Measurements from ENCODE around the gene PKP4. TPM values are rescaled to one million over a fixed set of nuclear protein-coding genes. Genes with fewer than 3 reads are reported as not detected.

The PKP4 gene
- total RNA-seq, 1 experiment from 2014 or later = 40.1 TPM

- Histone ChIP-seq H3K4me2 (ENCODE audit: low read length) (no peak overlapping the region), H3K27ac (ENCODE audit: low read length) (no peak overlapping the region), H3K79me2 (ENCODE audit: low read length) (no peaks in the 10 kb centered on the region), H2AFZ (ENCODE audit: low read length) (no peak overlapping the region), H3K4me1 (ENCODE audit: insufficient read depth, low read length) (peaks cover 8% of the 10 kb centered on the region; the same call in 1 of the 2 replicates), H3K36me3 (ENCODE audit: low read depth, low read length) (no peaks in the 10 kb centered on the region), H3K9ac (ENCODE audit: low read length) (no peak overlapping the region), H3K27me3 (ENCODE audit: low read length) (no peaks in the 10 kb centered on the region), H3F3A (ENCODE audit: low read length, unreplicated experiment) (no peaks in the 10 kb centered on the region), H3K9me2 (replicated peaks; ENCODE audit: low read length) (no peaks in the 10 kb centered on the region), H3K4me3 (ENCODE audit: low read length) (no peak overlapping the region), H3K9me3 (ENCODE audit: low read length) (peaks cover 8% of the 10 kb centered on the region; the same call in 1 of the 2 replicates), H4K20me1 (ENCODE audit: low read length) (no peaks in the 10 kb centered on the region)
- TF ChIP-seq CTCF (conservative IDR thresholded peaks at IDR 0.05; ENCODE audit: low read depth, low read length) (no peak), EZH2phosphoT487 (IDR thresholded peaks at IDR 0.05; ENCODE audit: borderline replicate concordance, low read length) (no peak), EZH2 (IDR thresholded peaks at IDR 0.05; ENCODE audit: low read length, unreplicated experiment) (no peak)
- ChIA-PET CTCF (no interaction called here), POLR2A (ENCODE audit: unreplicated experiment) (no interaction called here)
- ATAC-seq (no peak), DNase-seq (no peak)
- intact Hi-C loops (cut with micrococcal nuclease) = no loop called here
- BruUV-seq (replicated peaks) = no TSS peak
Observed at GRCh38 chr2:158715357-158715756, 258.6 kb downstream of the PKP4 start.

GRCh38 chr2:158716121-158716791 lies 259.5 kb downstream of the PKP4 start:
- Histone ChIP-seq H3K9me2 (replicated peaks; ENCODE audit: low read length) (no peaks in the 10 kb centered on the region), H3K27me3 (ENCODE audit: low read length) (no peaks in the 10 kb centered on the region), H3K36me3 (ENCODE audit: low read depth, low read length) (no peaks in the 10 kb centered on the region), H3K27ac (ENCODE audit: low read length) (no peak overlapping the region), H4K20me1 (ENCODE audit: low read length) (no peaks in the 10 kb centered on the region), H3K79me2 (ENCODE audit: low read length) (no peaks in the 10 kb centered on the region), H3K9ac (ENCODE audit: low read length) (no peak overlapping the region), H3F3A (ENCODE audit: low read length, unreplicated experiment) (no peaks in the 10 kb centered on the region), H2AFZ (ENCODE audit: low read length) (no peak overlapping the region), H3K4me2 (ENCODE audit: low read length) (no peak overlapping the region), H3K4me1 (ENCODE audit: insufficient read depth, low read length) (peaks cover 8% of the 10 kb centered on the region; the same call in 1 of the 2 replicates), H3K9me3 (ENCODE audit: low read length) (peaks cover 8% of the 10 kb centered on the region; the same call in 1 of the 2 replicates), H3K4me3 (ENCODE audit: low read length) (no peak overlapping the region)
- intact Hi-C loops (cut with micrococcal nuclease) = no loop called here
- ChIA-PET POLR2A (ENCODE audit: unreplicated experiment) (interaction anchor here (0.7 kb wide), 1 partner anchor 841 kb away, joined by 4 read pairs; no protein-coding TSS in a partner anchor), CTCF (no interaction called here)
- no TSS peak for BruUV-seq (replicated peaks)
- ATAC-seq = no peak
- DNase-seq = peak; percentile 28
- TF ChIP-seq CTCF (conservative IDR thresholded peaks at IDR 0.05; ENCODE audit: low read depth, low read length) (no peak), EZH2phosphoT487 (IDR thresholded peaks at IDR 0.05; ENCODE audit: borderline replicate concordance, low read length) (no peak), EZH2 (IDR thresholded peaks at IDR 0.05; ENCODE audit: low read length, unreplicated experiment) (no peak)

- Histone ChIP-seq H3F3A (ENCODE audit: low read length, unreplicated experiment) (no peaks in the 10 kb centered on the region), H3K27ac (ENCODE audit: low read length) (no peak overlapping the region), H4K20me1 (ENCODE audit: low read length) (no peaks in the 10 kb centered on the region), H3K36me3 (ENCODE audit: low read depth, low read length) (no peaks in the 10 kb centered on the region), H2AFZ (ENCODE audit: low read length) (no peak overlapping the region), H3K9me3 (ENCODE audit: low read length) (peaks cover 8% of the 10 kb centered on the region; the same call in 1 of the 2 replicates), H3K9me2 (replicated peaks; ENCODE audit: low read length) (no peaks in the 10 kb centered on the region), H3K9ac (ENCODE audit: low read length) (no peak overlapping the region), H3K4me3 (ENCODE audit: low read length) (no peak overlapping the region), H3K4me1 (ENCODE audit: insufficient read depth, low read length) (peaks cover 8% of the 10 kb centered on the region; the same call in 1 of the 2 replicates), H3K4me2 (ENCODE audit: low read length) (no peak overlapping the region), H3K27me3 (ENCODE audit: low read length) (no peaks in the 10 kb centered on the region), H3K79me2 (ENCODE audit: low read length) (no peaks in the 10 kb centered on the region)
- intact Hi-C loops (cut with micrococcal nuclease) = no loop called here
- ChIA-PET POLR2A (ENCODE audit: unreplicated experiment) (interaction anchor here (0.7 kb wide), 1 partner anchor 842 kb away, joined by 4 read pairs; no protein-coding TSS in a partner anchor), CTCF (interaction anchor here (0.9 kb wide), 1 partner anchor 25 kb away, joined by 3 read pairs; no protein-coding TSS in a partner anchor)
- DNase-seq = no peak
- no peak for TF ChIP-seq EZH2phosphoT487 (IDR thresholded peaks at IDR 0.05; ENCODE audit: borderline replicate concordance, low read length)
- no peak for TF ChIP-seq CTCF (conservative IDR thresholded peaks at IDR 0.05; ENCODE audit: low read depth, low read length)
- TF ChIP-seq EZH2 (IDR thresholded peaks at IDR 0.05; ENCODE audit: low read length, unreplicated experiment) = no peak
- BruUV-seq (replicated peaks) = no TSS peak
- ATAC-seq = no peak
Observed at GRCh38 chr2:158716921-158717320, 260.2 kb downstream of the PKP4 start.
